Urothelium cell line (cell line): ENCODE results near the gene PRUNE2.
"Not testable (repeated sequence)": the region's sequence is repeated elsewhere in the genome, so short reads cannot be mapped to it uniquely, and the experiment has no call there.

Source experiments
- DNase-seq: peaks from one replicate; pipeline ENCODE4 v3.0.0; 2011; ENCODE audit warnings: low spot score, mixed read lengths
- FAIRE-seq: peaks from 2 replicates; lab custom pipeline; 2011; peaks lifted over from hg19 to GRCh38; lab: Jason Lieb, UNC

Gene PRUNE2

DNA sequence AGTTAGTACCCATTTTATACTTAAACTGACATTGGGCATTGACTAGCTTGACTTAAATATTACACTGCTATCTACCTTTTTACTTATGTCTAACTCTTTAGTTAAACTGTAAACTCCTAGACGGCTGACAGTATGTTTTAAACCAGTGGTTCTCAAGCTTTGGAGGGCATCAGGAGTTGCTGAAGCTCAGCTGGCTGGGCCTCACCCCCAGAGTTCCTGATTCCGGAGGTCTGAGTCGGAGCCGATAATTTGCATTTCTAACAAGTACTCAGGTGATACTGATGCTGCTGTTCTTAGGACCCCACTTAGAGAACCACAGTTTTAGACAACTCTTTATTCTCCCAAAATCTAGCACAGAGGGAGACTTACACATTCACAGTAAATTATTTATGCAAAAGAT, 205.0 kb downstream of the PRUNE2 start:
- no peak for FAIRE-seq
- DNase-seq = no peak

DNA sequence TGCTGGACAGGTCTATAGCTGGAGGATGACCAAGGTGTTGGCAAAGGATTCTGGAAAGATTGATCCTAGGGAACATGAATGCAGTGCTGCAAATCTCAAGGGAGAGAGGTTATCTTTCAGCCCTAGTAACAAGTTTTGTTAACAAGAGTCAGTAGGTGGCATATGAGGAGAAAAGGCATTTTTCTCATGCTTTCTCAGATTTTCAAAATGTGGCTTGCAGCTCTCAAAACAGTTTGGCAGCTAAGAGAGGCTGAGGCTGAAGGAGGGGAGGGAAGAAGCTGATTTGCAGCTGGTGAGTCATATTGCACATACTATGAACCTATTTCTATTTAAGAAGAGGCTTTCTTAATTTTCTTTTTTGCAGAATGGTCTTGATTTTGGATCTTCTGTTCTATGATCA, 205.9 kb downstream of the PRUNE2 start:
- DNase-seq (no peak), FAIRE-seq (no peak)

DNA sequence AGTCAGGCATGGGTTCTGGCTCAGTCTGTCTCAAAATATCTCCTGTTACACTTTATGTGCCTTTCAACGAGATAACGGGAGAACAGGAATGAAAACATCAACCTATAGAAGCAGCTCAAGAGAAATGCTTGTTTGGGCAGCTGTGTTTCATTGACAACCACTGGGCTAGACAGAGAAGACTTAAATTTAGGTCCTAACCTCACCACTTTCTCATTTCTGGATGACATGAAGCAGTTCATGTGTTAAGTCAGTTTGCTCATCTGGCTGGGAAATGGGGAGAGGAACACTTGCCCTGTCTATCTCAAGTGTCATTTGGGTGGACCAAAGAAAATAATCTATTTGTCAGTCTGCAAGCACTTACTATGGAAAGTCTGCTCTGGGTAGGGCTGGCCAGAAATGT, 208.4 kb downstream of the PRUNE2 start:
- FAIRE-seq = no peak
- no peak for DNase-seq

DNA sequence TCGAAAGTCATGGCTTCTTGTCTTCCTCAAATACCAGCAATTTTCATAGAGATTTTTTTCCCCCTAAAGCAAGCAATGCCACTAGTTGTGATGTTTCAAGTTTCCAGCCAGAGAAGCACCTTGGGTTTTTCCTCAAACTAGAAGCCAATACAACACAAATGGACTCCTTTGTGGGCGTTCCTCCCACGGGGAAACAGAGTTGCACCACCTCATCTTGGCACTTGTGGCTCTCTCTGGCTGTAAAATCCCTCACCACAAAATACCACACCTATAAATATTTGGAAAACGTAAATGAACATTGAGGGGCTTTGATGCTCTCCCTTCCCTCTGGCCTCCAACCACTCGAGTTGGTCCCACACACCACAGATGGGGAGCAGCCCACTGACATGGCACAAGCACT, 208.8 kb downstream of the PRUNE2 start:
- FAIRE-seq (no peak), DNase-seq (no peak)

DNA sequence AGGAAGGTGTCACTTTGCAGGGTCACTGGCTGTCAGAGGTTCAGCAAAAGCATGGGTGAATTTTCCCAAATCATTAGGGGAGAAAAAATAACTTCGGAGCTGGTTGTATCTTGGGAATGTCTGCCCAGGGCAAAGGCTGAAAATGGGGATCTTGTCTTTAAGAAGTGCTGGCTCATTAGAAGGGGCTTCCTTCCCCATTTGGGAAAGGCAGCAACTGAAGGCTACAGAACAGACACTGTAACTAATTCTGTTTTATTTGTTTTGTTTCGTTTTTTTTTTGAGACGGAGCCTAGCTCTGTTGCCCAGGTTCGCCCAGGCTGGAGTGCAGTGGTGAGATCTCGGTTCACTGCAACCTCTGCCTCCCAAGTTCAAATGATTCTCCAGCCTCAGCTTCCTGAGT, 212.0 kb downstream of the PRUNE2 start:
- no peak for DNase-seq
- no peak for FAIRE-seq

DNA sequence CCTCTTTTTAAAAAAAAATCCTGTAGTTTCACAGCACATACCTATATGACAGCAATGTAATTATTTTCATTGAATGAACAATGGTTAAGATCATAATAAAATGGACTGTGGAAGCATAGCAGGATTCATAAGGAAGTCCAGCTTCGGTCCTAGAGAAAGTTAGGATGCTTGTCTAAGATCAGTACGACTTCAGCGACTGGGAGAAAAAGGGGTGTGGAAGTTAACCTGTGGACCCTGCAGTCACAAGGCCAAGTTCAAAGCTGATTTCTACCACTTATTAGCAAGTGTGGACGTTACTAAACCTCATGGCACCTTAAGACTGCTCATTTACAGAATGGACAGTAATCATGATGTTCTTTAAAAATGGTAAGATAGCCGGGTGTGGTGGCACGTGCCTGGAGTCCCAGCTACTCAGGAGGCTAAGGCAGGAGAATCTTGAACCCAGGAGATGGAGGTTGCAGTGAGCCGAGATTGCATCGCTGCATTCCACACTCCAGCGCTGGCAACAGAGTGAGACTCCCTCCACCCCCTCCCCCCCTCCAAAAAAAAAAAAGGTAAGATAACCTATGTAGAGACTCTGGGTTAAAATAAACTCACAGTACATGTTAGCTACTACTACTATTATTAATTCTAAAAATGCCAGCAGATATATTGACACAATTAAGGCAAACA, 213.3 kb downstream of the PRUNE2 start:
- FAIRE-seq = no peak
- DNase-seq = no peak

DNA sequence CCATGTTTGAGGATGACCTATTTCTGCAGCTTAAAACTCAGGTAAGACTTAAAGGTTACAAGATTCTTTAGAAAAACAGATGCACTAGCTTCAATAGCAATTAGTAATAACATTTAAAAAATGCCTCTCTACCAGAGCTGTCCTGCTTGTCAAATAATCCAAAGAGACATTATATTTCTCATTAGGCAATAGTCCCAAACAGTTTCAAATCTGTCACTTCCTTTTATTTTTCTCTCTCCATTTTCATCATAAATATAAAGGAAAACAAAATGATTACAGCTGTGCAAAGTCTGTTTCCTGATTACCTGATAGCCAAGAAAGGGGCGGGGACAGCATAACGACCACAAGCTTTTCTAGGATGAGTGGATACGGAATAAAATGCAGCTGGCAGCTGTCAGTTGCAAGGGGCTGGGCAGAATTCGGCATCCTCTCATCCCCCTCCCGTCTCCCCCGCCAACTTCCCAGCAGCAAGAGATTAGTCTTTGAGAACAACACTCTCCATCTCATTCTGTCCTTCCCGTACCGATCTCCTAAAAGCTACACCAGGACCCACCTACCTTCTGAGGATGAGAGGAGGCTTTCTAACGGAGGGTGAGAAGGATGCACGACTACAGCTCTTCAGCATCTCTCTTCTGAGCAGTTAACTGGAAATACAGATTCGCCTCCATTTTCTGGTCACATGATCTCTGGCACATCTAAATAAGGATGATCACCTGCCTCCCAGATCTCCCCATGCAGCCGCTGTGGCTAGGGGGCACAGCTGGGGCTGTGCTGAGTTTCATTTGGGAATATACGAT, 214.2 kb downstream of the PRUNE2 start:
- no peak for FAIRE-seq
- no peak for DNase-seq

DNA sequence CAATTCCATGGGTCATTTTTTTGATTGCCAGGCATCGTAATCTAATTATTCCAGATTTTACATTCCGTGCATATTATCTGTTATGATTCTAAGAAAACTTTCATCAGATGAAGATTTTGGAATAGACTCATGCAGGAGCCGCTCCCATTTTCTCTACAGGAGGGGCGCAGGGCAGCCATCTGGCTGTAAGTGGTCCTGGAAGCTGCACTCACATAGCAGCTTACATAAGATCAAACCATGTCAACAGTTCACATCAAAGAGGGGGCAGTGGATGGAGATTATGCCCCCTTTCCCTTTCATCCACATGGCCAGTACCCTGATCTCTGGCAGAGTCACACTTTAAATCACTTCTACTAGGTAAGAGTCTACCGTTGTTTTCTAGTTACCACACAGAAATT, 214.9 kb downstream of the PRUNE2 start:
- DNase-seq (no peak), FAIRE-seq (no peak)

DNA sequence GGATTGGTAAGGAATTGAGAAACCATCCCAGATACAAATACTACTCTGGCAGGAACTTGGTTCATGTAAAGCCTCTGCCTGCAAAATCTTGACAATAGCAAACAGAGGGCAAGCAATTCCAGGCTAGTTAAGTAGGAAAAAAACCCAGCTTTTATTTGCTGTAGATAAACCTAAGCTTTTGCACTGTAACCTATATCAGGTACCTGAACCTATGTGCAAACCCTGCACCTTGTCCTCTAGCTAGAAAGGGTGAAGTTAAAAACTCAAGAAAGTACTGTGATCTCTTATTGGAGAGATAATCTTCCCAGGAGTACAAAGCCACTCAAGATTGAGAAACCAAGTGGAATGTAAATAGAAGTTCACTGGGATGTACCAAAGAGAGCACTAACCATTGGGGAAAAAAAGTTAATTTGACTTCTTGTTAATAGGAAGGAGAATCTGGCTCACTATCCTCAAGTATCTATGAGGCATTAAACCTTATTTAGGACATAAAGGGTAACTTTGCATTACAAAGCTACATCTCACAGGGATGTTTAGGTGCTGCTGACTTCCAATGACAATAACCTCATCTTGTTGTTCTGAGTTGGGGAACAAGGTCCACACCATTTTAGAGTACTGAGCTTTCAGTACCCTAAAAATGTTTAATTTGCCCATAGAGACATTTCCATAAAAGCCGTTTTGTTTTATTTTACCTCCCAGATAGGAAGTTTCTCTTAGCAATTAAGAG, 215.5 kb downstream of the PRUNE2 start:
- DNase-seq (no peak), FAIRE-seq (no peak)

DNA sequence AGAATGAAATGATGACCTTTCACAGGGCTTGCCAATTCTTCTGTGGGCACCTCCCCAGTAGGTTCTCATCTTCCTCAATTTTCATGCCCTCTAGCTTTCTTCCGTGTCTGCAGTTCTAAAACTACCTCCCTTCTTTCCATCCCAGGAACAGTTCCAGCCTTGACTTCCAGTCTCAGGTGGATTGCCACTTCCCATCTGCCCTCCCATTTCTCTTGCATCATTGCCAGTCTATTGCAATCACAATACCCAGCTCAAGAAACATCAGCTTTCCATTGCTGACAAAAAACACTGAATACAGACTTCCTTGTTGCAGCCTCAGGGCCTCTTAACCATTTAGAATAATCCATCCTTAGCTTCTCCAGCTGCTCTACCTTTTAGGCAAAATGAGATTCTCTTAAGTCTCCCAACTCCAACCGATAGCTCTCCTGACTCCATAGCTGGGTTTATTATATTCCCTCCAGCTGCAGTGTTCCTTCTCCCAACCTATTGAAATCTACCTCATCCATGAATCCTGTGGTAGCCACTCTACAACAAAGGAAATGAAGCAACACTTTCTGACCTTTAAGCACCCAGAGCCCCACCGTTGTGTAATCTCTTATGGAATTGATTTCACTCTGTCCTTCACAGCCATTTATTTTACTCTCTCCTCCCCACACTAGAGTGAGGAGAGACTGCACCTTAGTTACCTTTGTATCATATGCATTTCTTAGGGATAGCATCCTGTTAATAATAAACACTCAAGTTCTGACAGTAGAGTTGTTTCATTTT, 217.3 kb downstream of the PRUNE2 start:
- FAIRE-seq (no peak), DNase-seq (no peak)

DNA sequence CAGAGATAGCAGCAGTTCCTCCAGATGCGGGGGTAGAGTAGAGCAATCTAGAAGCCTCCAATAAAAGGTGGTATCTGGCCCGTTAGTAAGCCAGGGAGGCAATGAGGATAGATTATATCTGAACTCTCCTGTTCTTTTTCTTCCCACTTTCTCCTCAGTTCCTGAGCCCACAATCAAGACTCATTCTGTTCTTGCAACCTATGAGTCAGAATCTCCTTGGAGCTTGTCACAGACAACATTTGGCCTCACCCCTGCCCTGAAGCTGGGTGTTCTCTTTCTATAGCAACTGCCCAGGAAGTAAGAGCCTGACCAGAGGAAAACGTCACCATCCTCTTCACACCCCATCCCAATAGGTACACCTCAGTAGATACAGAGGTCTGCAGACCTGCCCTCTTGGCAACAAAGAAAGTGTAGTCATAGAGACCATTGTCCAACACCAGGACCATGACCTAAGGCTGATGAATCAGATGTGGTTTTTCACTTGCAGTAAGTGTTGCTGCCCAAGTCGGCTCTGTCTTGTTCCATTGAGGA, 218.0 kb downstream of the PRUNE2 start:
- no peak for FAIRE-seq
- peak; percentile 48 for DNase-seq

DNA sequence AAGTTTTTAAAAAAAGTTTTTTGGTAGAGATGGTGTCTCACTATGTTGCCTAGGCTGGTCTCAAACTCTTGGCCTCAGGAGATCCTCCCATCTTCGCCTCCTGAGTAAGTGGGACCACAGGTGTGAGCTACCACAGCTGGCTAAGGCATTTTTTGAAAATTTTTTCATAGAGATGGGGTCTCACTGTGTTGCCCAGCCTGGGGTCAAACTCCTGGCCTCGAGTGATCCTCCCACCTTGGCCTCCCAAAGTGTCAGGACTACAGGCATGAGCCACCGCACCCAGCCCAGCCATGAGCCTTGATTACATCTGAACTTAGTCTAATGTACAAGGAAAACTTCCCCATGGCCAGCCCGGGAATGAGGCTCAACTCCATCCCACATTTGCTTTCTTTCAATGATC, 219.2 kb downstream of the PRUNE2 start:
- DNase-seq (no peak), FAIRE-seq (no peak)

DNA sequence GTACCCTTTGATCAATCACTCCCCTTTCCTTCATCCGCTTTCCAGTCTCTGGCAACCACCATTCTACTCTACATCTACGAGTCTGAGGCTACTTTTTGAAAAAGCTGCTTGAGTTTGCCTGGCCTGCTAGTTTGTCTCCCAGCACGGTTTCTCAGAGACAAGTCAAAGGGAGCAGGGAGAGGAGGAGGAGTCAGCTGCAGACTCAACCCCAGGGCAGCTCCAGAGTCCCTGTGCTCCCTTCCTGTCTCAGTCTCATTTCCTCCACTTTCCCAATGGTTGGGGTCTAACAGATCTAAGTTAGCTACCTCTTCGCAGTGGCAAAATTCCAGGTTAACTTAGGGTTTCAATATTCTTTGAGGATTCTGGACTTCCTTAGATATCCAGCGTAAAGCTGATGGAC, 221.7 kb downstream of the PRUNE2 start:
- no peak for DNase-seq

DNA sequence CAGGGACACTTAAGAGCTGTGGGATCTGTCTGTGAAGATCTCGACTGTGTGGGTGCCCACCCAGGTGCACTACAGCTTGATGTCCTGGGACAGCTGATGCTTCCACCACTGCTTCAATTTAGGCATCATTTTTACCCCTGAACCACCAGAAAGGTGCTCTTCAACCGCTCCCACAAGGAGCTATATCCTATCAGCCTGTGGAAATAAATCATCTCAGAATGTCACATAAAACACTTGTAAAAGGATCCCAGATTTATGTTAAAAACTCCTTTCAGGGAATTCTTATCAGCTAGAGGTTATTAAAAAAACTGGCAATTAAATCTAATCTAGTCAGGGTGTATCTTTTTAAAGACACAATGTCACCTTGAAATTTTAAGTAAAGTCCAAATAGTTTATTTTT, 224.4 kb downstream of the PRUNE2 start:
- FAIRE-seq (peak; percentile 35), DNase-seq (no peak)

More for the DNA sequence above, 221.7 kb downstream of the PRUNE2 start:
- FAIRE-seq = no peak

DNA sequence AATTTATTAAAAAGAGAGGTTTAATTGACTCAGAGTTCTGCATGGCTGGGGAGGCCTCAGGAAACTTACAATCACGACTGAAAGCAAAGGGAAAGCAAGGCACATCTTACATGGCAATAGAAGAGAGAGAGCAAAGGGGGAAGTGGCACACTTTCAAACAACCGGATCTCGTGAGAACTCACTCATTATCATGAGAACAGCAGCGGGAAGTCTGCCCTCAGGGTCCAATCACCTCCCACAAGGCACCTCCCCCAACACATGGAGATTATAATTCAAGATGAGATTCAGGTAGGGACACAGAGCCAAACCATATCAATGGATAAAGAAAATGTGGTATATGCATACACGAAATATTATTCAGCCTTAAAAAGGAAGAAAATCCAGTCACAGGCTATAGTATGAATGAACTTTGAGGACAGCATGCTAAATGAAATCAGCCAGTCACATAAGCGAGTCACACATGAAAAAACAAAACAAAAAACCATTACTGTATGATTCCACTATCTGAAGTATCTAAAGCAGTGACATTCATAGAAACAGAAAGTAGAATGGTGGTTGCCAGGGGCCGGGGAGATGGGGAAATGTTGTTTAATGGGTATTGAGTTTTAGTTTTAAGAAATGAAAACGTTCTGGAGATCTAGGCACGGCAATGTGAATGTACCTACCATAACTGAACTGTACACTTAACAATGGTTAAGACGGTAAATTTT, 225.0 kb downstream of the PRUNE2 start:
- DNase-seq (no peak), FAIRE-seq (peak; percentile 23)

DNA sequence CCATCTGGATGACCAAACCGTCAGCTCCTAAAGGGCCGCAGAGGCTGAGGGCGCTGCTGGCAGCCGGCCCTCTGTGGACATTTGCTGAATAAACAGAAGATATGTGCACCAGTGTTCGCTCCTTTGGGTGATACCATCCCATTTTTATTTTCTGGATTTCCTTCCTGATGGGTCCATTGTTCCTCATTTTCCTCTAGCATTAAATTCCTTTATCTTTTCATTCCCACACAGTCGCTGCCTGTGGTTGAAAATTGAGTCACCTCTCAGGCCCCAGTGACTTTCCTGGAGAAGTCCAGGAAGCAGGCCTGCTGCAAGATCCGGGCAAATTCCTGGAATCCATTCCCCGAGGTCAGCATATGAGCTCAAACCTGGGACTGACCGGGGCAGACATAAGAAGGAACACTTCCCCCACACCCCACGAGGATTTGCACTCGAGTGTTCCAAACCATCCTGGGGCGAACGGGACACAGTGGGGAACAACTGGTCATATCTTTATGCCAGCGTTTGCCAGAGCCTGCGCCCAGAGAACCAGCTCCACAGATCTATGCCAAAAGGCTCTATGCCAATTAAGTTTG, 228.3 kb downstream of the PRUNE2 start:
- DNase-seq (no peak), FAIRE-seq (no peak)

DNA sequence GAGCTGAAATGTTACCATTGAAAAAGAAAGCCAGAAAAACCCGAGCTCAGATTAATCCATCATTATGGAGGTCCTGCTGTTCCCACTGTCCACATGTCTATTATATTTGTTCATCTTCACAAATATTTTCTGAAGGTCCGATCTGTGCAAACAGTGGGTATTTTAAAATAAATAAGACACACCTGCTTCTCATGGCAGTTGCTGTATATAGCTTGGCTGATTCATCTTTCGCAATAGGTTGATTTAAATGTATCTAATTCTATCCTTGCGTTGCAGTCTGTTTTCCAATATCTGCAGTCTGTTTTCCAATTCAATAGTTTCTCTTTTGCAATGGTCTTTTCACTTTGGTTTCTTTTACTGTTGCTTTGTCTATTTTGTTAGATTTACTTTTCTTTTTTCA, 229.1 kb downstream of the PRUNE2 start:
- FAIRE-seq = no peak
- no peak for DNase-seq

DNA sequence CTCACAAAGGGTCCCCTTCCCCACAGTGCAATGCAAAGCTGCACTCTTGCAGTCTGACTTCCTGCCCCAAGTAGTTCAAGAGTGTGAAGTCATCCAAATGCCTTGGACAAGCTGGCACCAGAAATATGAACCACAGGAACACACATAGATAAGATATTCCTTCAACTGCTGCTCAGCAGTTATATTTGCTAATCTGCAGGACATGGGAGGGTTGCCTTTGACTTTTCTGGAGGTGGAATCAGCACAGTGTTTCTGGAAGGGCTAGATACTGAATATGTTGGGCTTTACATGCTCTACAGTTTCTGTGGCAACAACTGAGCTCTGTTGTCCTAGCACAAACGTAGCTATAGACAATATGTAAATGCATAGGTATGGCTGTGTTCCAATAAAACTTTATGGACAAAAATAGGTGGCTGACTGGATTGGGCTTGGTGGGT, 238.4 kb downstream of the PRUNE2 start:
- FAIRE-seq (no peak), DNase-seq (no peak)

DNA sequence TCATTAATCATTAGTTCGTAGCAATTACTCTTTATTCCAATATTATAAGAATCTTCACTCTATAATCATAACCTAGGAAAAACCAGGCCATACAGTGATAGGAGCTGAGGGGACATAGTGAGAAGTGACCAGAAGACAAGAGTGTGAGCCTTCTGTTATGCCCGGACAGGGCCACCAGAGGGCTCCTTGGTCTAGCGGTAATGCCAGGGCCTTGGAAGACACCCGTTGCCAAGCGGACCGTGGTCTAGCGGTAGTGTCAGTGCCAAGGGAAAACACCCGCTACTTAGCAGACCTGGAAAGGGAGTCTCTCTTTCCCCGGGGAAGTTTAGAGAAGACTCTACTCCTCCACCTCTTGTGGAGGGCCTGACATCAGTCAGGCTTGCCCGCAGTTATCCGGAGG, 239.9 kb downstream of the PRUNE2 start:
- DNase-seq, FAIRE-seq: not testable (repeated sequence)

DNA sequence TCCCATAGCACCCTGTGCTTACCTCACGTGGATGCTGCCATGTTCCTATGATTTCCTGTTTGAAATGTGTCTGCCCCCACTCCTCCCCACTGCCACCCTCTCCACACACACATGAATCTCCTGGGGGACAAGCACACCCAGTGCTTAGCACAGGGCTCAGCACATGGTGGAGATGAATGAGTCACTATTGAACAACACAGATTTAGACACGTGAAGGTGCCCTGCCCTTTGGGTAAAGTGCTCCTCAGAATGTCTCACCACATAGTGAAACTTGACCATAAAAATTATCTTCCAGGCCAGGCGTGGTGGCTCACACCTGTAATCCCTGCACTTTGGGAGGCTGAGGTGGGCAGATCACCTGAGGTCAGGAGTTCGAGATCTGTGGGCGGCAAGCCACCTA, 240.5 kb downstream of the PRUNE2 start:
- DNase-seq (no peak), FAIRE-seq (no peak)
